CD4-positive, alpha-beta T cell treated with Interleukin-15 for 1 hour (primary cell): ENCODE results near the gene LILRB2.
"Not testable (repeated sequence)": the region's sequence is repeated elsewhere in the genome, so short reads cannot be mapped to it uniquely, and the experiment has no call there.

ENCODE experiments used
- DNase-seq: peaks from one replicate; pipeline ENCODE4 v3.0.0-alpha.2; 2020

Gene LILRB2

DNA sequence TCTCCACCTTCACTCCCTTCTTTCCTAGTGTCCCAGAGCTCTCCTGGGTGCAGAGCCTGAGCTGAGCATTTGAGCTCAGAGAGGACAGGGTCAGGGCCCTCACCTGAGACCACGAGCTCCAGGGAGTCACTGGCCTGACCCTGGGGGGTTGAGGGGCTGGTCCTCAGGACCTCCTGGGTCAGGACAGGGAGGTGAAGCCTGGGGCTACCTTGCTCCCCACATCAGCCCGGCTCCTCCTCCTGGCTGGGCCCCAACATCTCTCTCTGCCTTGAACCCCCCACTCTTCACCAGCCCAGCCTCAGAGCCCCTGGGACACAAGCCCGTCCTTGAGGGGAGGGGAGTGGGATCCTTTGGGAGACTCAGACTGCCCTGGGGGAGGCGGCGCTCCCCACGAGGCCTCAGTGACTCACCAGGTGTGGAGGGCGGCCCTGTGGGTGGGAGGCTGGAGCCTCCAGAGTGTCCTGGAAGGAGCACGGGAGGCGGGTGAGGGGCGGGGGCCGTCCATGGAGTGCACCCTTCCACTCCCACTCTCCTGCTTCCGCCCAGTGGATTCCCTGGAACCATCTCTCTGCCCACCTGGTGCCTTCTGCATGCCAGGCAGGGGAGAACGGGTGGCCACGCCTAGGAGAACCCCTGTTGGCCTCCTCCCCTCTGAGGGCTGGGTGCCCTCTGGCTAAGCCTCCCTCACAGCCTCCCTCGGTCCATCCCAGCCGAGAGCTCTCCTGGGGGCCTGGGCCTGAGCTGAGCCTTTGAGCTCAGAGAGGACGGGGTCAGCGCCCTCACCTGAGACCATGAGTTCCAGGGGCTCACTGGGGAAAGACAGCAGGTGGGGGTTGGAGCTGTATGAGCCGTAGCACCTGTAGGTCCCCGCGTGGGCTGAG, 41.2 kb downstream of the LILRB2 start:
- DNase-seq, result not testable (repeated sequence)

DNA sequence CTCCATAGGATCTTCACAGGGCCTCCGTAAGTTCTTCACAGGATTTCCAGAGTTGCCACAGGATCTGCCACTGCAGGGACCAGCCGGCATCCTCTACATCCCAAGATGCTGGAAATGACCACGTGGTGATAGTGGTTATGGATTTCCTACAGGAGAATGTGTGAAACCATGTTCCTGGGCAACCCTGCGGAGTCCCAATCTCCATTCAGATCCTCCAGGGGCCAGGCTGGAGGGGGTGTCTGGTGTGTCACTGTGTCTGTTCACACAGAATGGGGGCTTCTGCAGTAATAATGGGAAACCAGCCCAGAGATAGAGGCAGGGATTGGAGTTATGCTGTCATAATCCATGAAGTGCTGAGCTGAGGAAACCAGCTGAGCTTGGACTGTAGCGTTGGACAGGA, 47.0 kb downstream of the LILRB2 start:
- no peak for DNase-seq

DNA sequence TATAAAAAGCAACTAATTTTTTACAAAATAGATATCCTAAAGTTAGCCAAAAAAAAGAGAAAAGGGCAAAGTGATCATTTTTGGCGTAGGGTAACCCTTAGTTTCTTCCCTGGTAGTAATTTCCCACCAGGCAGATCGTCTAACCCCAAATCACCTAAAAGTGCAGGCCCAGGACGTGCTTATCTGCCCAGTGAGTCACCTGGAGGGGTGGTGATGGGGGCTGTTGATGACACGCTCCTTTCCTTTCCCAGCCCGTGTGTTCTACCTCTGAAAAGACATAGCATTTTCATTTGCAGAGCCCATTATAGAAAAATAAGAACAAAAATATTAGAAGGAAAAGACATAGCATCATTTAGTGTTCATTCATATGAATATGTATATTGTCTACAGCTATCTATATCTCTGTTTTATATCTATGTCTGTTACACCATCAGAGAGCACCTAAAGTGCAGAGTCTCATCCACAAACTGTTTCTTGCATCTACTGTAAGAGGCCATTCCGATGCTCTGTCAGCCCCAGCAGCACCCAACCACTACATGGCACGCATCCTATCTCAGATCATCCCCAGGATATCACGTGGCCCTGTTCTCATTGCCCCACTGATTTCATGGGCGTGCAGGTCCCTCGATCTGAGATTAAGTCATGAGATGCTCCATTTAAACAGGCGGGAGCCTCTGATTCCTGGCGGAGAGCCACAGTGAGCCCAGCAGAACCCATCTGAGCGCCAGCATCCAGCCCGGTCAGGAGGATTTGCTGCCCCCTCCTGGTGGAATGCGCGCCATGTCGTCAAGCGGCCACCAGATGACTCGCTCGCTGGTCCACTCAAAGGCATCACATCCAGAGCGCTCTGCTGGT, 49.6 kb downstream of the LILRB2 start:
- peak; percentile 81 for DNase-seq

DNA sequence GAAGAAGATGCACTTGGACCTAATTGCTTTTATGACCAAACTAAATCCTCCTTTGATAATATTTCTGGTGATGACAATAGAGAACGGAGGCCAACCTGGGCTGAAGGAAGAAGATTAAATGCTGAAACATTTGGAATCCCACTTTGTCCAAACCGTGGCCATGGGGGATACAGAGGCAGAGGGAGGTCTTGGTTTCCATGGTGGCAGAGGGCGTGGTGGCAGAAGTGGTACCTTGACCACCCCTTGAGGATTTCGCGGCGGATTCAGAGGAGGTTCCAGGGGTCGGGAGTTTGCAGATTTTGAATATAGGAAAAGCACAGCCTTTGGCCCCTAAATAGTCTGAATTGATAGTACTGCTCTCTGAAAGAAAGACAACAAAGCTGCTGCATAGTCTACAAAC, 50.9 kb downstream of the LILRB2 start:
- no peak for DNase-seq

DNA sequence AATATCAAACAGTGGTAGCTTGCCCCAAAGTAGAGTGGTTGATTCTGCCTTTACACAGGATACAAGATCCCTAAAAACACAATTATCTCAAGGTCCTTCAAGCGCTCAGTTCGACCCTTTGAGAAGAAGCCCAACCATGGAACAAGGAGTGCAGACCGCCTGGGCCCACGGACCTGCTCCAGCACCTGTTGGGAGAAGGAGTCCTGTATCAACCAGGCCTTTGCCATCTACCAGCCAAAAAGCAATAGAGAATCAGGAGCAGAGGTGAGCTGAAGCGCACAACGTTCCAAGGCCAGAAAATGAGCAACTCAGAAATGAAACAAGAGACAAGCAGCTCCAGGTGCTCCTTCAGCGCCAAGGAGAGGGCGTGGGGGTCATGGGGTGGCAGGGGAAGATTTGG, 51.8 kb downstream of the LILRB2 start:
- DNase-seq, result no peak

DNA sequence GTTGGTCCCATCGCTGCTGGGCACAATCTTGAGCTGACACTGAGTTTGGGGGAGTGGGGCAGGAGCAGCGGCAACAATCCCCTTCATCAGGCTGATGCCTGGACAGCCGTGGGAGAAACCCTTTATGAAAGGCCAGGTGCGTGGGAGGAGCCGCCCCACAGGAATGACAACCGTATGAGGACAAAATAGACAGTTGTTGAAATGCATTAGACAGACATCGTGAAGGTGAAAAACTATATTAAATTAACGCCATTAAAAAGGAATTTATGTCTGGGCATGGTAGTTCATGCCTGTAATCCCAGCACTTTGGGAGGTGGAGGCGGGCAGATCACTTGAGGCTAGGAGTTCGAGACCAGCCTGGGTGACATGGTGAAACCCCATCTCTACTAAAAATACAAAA, 56.3 kb downstream of the LILRB2 start:
- DNase-seq, result not testable (repeated sequence)

DNA sequence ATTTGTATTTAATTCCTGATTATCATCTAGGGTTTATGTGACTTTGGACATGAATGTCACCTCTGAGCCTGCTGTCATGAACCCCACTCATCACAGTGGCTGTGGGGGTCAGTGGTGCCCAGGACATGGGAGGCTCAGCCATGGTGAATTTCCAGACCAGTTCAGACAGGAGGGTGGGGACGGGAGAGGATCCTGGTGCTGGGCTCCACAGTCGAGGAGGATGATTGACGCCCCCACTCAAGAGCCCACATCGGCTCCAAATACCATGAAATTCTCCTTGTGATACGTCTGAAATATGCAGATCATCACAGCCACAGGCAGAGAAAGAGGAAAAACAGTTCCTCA, 57.0 kb downstream of the LILRB2 start:
- DNase-seq, result not testable (repeated sequence)
